Adrenal gland (tissue), 12 donors: ENCODE results near the gene METAP1. TPM values are rescaled to one million over a fixed set of nuclear protein-coding genes. Genes with fewer than 3 reads are reported as not detected.
"Not testable (repeated sequence)": the region's sequence is repeated elsewhere in the genome, so short reads cannot be mapped to it uniquely, and the experiment has no call there.

ENCODE experiments used
- DNase-seq, 7 donors: peaks; one replicate each; pipeline ENCODE4 v3.0.0-alpha.2; 2019 to 2020
- H3K27ac ChIP-seq, 5 donors: fragments of 200-600 bp; sonication (generic) in 4 of 5; 1 replicate in 3 of 5; 2 replicates in 2 of 5; pipeline versions ENCODE4 v1.5.1 to v1.8.0; 2016 to 2020; ENCODE audit warnings: mild to moderate bottlenecking in 1 of 5
- H3K27me3 ChIP-seq: fragments of 200-600 bp; 2 replicates; pipeline ENCODE4 v1.8.0; 2021
- H3K36me3 ChIP-seq, 2 donors: fragments of 200-600 bp; replicated peaks in 1 of 2; 1 replicate in 1 of 2; 2 replicates in 1 of 2; pipeline versions ENCODE4 v1.5.1 to v1.8.0; 2018 to 2022
- H3K4me1 ChIP-seq, 2 donors: fragments of 200-600 bp; replicated peaks in 1 of 2; 1 replicate in 1 of 2; 2 replicates in 1 of 2; pipeline versions ENCODE4 v1.5.1 to v1.8.0; 2018 to 2021
- H3K4me3 ChIP-seq, 4 donors: fragments of 200-600 bp; sonication (generic) in 3 of 4; one replicate each; pipeline ENCODE4 v1.5.1; 2016 to 2018
- H3K9me3 ChIP-seq, 3 donors: fragments of 200-600 bp; sonication (generic) in 1 of 3; replicated peaks in 1 of 3; 1 replicate in 2 of 3; 2 replicates in 1 of 3; pipeline versions ENCODE4 v1.5.1 to v1.8.0; 2016 to 2021
- POLR2A ChIP-seq, 2 donors: fragments of 450-650 bp; IDR thresholded peaks; one replicate each; pipeline ENCODE4 v1.6.1; 2017; ENCODE audit warnings: antibody characterized with exemption in 2 of 2, mild to moderate bottlenecking in 2 of 2, moderate library complexity in 1 of 2
- WGBS, 4 donors: extraction: QIAGEN DNeasy Blood & Tissue Kit in 2 of 4; methylation state at CpG; one replicate each; pipeline versions ENCODE4 v1.1.5 to v1.1.7; 2013 to 2017; 5-methylcytosine and 5-hydroxymethylcytosine counted together
- intact Hi-C, 2 donors: fragments of 100-400 bp; cut with DNase I; formaldehyde crosslinking; loops; one replicate each; pipeline versions ENCODE4 v1.14.1 to v1.15.0; 2022 to 2023
- polyA plus RNA-seq, 3 donors: library from polyadenylated mRNA; stranded (reverse); fragments of 200-250 nt in 2 of 3; fragments of 350-450 nt in 1 of 3; fragmentation: Illumina TruSeq in 1 of 3; extraction: RNeasy Lipid Tissue Mini Kit (QIAGEN cat#74804) in 1 of 3; gene quantifications; one replicate each; pipeline ENCODE4 v1.2.3, GENCODE V29; 2013 to 2014
- total RNA-seq, 9 donors: library from RNA; depleted of rRNA in 4 of 9; stranded (reverse); fragments of >200 nt in 4 of 9; fragments of 120-200 nt in 1 of 9; fragmentation: NEBNext Ultra II Directional in 1 of 9; extraction: Animal tissue kit (Norgen Biotek cat#: 25700) in 1 of 9; gene quantifications; one replicate each; pipeline versions ENCODE4 v1.1.0 to v1.2.4, GENCODE V29; 2013 to 2023
- TF ChIP-seq, protein P1 (sequence below), 6 experiments: fragments of 450-650 bp in 4 of 6; fragments of 200-600 bp in 2 of 6; sonication (generic) in 1 of 6; IDR thresholded peaks; 1 replicate in 5 of 6; 2 replicates in 1 of 6; pipeline versions ENCODE4 v1.5.1 to v1.8.0; 2016 to 2021; ENCODE audit warnings: antibody characterized with exemption in 6 of 6, mild to moderate bottlenecking in 2 of 6, moderate library complexity in 1 of 6
- donor health status: healthy with polysubstance abuse.
- donor health status: Bipolar disorder and iron deficiency.
- donor health status: DM: yes; HTN: yes; CAD: no.
- donor health status: DM: no; HTN: no; CAD: no.
- donor health status: DM: no; HTN: no; CAD: no.
- donor health status: DM: yes; HTN: yes; CAD: no.

Gene METAP1
- total and polyA plus RNA-seq, 12 donors: 12.1 to 35.3 (median 17.3) TPM

- intact Hi-C loops: no loop called here
- Histone ChIP-seq H3K9me3 (no peaks in the 10 kb centered on the region), H3K27me3 (no peaks in the 10 kb centered on the region), H3K27ac (no peak overlapping the region), H3K36me3 (no peaks in the 10 kb centered on the region), H3K4me3 (no peak overlapping the region), H3K4me1 (no peaks in the 10 kb centered on the region)
- DNase-seq: no peak
- 81 to 99% (median 95%) methylated on average over 7 to 9 of the region's 9 CpGs for WGBS, 4 donors
- TF ChIP-seq POLR2A (IDR thresholded peaks at IDR 0.05): no peak
- TF ChIP-seq, protein P1, sequence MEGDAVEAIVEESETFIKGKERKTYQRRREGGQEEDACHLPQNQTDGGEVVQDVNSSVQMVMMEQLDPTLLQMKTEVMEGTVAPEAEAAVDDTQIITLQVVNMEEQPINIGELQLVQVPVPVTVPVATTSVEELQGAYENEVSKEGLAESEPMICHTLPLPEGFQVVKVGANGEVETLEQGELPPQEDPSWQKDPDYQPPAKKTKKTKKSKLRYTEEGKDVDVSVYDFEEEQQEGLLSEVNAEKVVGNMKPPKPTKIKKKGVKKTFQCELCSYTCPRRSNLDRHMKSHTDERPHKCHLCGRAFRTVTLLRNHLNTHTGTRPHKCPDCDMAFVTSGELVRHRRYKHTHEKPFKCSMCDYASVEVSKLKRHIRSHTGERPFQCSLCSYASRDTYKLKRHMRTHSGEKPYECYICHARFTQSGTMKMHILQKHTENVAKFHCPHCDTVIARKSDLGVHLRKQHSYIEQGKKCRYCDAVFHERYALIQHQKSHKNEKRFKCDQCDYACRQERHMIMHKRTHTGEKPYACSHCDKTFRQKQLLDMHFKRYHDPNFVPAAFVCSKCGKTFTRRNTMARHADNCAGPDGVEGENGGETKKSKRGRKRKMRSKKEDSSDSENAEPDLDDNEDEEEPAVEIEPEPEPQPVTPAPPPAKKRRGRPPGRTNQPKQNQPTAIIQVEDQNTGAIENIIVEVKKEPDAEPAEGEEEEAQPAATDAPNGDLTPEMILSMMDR (IDR thresholded peaks at IDR 0.05): no peak
Observed at GRCh38 chr4:99022566-99022965, 27.0 kb downstream of the METAP1 start.

GRCh38 chr4:99023800-99024251, 28.3 kb downstream of the METAP1 start:
- H3K27me3 ChIP-seq, intact Hi-C loops, DNase-seq, H3K9me3 ChIP-seq, H3K27ac ChIP-seq, H3K4me3 ChIP-seq, H3K36me3 ChIP-seq, H3K4me1 ChIP-seq: not testable (repeated sequence)
- WGBS, 4 donors: 91 to 95% (median 91%) methylated on average over 10 of the region's 10 CpGs

DNA sequence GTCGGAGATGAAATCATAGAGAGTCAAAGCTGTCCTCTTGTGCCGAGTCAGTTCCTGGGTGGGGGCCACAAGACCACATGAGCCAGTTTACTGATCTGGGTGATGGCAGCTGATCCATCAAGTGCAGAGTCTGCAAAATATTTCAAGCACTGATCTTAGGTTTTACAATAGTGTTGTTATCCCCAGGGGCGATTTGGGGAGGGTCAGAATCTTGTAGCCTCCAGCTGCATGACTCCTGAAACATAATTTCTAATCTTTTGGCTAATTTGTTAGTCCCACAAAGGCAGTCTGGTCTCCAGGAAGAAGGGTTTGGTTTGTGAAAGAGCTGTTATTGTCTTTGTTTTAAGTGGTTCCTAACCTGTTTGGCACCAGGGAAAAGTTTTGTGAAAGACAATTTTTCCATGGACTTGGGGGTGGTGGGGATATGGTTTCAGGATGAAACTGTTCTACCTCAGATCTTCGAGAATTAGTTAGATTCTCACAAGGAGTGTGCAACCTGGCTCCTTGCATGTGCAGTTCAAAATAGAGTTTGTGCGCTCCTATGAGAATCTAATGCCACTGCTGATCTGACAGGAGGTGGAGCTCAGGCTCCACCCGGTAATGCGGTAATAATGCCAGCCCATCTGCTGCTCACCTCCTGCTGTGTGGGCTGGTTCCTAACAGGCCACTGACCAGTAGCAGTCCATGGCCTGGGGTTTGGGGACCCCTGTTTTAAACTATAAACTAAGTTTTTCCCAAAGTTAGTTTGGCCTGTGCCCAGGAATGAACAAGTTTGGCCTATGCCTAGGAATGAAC, 29.2 kb downstream of the METAP1 start:
- WGBS, 4 donors: 91 to 93% (median 92%) methylated on average over 7 of the region's 7 CpGs
- no peak for TF ChIP-seq POLR2A (IDR thresholded peaks at IDR 0.05)
- TF ChIP-seq, protein P1 (IDR thresholded peaks at IDR 0.05): no peak
- no peaks in the 10 kb centered on the region for H3K4me1 ChIP-seq
- intact Hi-C loops: no loop called here
- H3K4me3 ChIP-seq: no peak overlapping the region
- no peaks in the 10 kb centered on the region for H3K9me3 ChIP-seq
- H3K36me3 ChIP-seq: no peaks in the 10 kb centered on the region
- DNase-seq: no peak
- no peak overlapping the region for H3K27ac ChIP-seq
- no peaks in the 10 kb centered on the region for H3K27me3 ChIP-seq

DNA sequence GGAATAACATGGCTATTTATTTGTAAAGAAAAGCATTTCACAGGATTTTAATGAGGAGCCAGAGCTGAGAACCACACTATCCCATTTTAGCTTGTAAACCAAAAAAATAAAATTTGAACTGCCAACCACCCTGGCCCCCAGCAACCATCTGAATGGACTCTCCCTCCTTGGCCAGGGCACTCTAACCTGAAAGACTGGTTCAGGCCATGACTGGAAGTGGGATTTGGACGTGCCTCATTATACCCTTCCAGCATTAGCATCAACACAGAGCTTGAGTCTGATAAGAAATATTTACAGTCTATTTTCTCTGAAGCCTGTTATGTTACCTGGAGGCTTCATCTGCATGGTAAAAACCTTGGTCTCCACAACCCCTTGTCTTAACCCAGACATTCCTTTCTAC, 30.0 kb downstream of the METAP1 start:
- H3K27ac ChIP-seq: no peak overlapping the region
- no peak overlapping the region for H3K4me3 ChIP-seq
- intact Hi-C loops: no loop called here
- TF ChIP-seq POLR2A (IDR thresholded peaks at IDR 0.05): no peak
- TF ChIP-seq, protein P1 (IDR thresholded peaks at IDR 0.05): no peak
- no peak for DNase-seq
- H3K4me1 ChIP-seq: no peaks in the 10 kb centered on the region
- H3K27me3 ChIP-seq: no peaks in the 10 kb centered on the region
- H3K36me3 ChIP-seq: no peaks in the 10 kb centered on the region
- no peaks in the 10 kb centered on the region for H3K9me3 ChIP-seq
- WGBS, 4 donors: 83 to 96% (median 91%) methylated on average over 1 of the region's 1 CpG

DNA sequence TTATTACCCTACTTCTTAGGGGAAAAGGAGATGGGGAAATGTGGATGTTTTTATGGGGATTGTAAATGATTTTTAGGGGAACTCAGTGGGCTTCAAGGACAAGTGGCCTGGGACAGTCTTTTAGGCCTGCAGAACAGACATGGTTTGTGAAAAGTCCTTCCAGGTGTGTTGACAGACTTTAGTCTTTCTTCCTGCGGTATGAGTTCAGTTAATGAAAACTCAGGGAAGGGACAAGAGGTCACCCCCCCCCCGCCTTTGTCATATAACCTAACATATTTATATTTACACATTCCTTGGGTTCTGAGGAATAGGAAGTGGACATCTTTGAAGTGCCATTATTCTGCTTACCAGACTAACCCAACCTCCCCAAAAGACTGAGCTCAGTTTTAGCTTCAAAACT, 31.8 kb downstream of the METAP1 start:
- Histone ChIP-seq H3K27me3 (no peaks in the 10 kb centered on the region), H3K36me3 (no peaks in the 10 kb centered on the region), H3K4me1 (no peaks in the 10 kb centered on the region), H3K27ac (no peak overlapping the region), H3K9me3 (no peaks in the 10 kb centered on the region), H3K4me3 (no peak overlapping the region)
- TF ChIP-seq POLR2A (IDR thresholded peaks at IDR 0.05): no peak
- TF ChIP-seq, protein P1 (IDR thresholded peaks at IDR 0.05): no peak
- intact Hi-C loops: no loop called here
- WGBS, 4 donors: 70 to 96% (median 88%) methylated on average over 2 of the region's 2 CpGs
- DNase-seq: no peak
